ENCODE measurements around the gene ANKLE2.

- TF ChIP-seq, protein P1, sequence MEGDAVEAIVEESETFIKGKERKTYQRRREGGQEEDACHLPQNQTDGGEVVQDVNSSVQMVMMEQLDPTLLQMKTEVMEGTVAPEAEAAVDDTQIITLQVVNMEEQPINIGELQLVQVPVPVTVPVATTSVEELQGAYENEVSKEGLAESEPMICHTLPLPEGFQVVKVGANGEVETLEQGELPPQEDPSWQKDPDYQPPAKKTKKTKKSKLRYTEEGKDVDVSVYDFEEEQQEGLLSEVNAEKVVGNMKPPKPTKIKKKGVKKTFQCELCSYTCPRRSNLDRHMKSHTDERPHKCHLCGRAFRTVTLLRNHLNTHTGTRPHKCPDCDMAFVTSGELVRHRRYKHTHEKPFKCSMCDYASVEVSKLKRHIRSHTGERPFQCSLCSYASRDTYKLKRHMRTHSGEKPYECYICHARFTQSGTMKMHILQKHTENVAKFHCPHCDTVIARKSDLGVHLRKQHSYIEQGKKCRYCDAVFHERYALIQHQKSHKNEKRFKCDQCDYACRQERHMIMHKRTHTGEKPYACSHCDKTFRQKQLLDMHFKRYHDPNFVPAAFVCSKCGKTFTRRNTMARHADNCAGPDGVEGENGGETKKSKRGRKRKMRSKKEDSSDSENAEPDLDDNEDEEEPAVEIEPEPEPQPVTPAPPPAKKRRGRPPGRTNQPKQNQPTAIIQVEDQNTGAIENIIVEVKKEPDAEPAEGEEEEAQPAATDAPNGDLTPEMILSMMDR (IDR thresholded peaks at IDR 0.05), result no peak
- TF ChIP-seq POLR2A (IDR thresholded peaks at IDR 0.05), result no peak
These were observed 74.8 kb downstream of the ANKLE2 start for GRCh38 chr12:132686825-132687210.

All from testis (tissue), 2 donors.